H9 (cell line): ENCODE measurements around the gene CCDC137. TPM values are rescaled to one million over a fixed set of nuclear protein-coding genes. Genes with fewer than 3 reads are reported as not detected.

ENCODE experiments used
- DNase-seq: peaks from one replicate; pipeline ENCODE4 v3.0.0-alpha.2; 2017
- H2AFZ ChIP-seq: one replicate; pipeline ENCODE4 v1.6.1; 2013; ENCODE audit warnings: mild to moderate bottlenecking, low read length, control low read depth, moderate library complexity
- H2AK5ac ChIP-seq: 2 replicates; pipeline ENCODE4 v1.6.1; 2013; ENCODE audit warnings: low read length, control low read depth, mixed read lengths; ENCODE audit not compliant: insufficient read length
- H2BK120ac ChIP-seq: one replicate; pipeline ENCODE4 v1.6.1; 2013; ENCODE audit warnings: low read depth, mild to moderate bottlenecking, low read length, control low read depth, inconsistent platforms; ENCODE audit not compliant: poor library complexity, severe bottlenecking
- H2BK12ac ChIP-seq: 2 replicates; pipeline ENCODE4 v1.6.1; 2013; ENCODE audit warnings: low read length, control low read depth, mixed read lengths, low read depth; ENCODE audit not compliant: insufficient read length
- H2BK15ac ChIP-seq: 2 replicates; pipeline ENCODE4 v1.6.1; 2013; ENCODE audit warnings: low read depth, low read length, control low read depth
- H2BK20ac ChIP-seq: one replicate; pipeline ENCODE4 v1.6.1; 2013; ENCODE audit warnings: low read depth, mild to moderate bottlenecking, low read length, control low read depth, inconsistent platforms; ENCODE audit not compliant: poor library complexity, severe bottlenecking
- H2BK5ac ChIP-seq: 2 replicates; pipeline ENCODE4 v1.6.1; 2013; ENCODE audit warnings: low read length, control low read depth, mixed read lengths; ENCODE audit not compliant: insufficient read length
- H3K14ac ChIP-seq: 2 replicates; pipeline ENCODE4 v1.6.1; 2013; ENCODE audit warnings: low read length, control low read depth; ENCODE audit not compliant: insufficient read depth
- H3K18ac ChIP-seq: 2 replicates; pipeline ENCODE4 v1.6.1; 2013; ENCODE audit warnings: low read depth, mild to moderate bottlenecking, mixed read lengths, low read length, control low read depth; ENCODE audit not compliant: insufficient read length
- H3K23ac ChIP-seq: 2 replicates; pipeline ENCODE4 v1.6.1; 2013; ENCODE audit warnings: low read length, control low read depth, mixed read lengths, low read depth; ENCODE audit not compliant: insufficient read length
- H3K23me2 ChIP-seq: 2 replicates; pipeline ENCODE4 v1.6.1; 2013; ENCODE audit warnings: low read depth, mild to moderate bottlenecking, mixed read lengths, low read length, control low read depth; ENCODE audit not compliant: insufficient read length, poor library complexity, severe bottlenecking
- H3K27ac ChIP-seq: 2 replicates; pipeline ENCODE4 v1.5.1; 2013; ENCODE audit warnings: low read length, control low read depth, mixed read lengths, low read depth; ENCODE audit not compliant: insufficient read length
- H3K27me3 ChIP-seq: 2 replicates; pipeline ENCODE4 v1.6.1; 2013; ENCODE audit warnings: low read length, control low read depth, inconsistent platforms; ENCODE audit not compliant: insufficient read depth
- H3K4ac ChIP-seq: 2 replicates; pipeline ENCODE4 v1.6.1; 2013; ENCODE audit warnings: low read depth, mild to moderate bottlenecking, control low read depth, inconsistent platforms, low read length, moderate library complexity
- H3K4me1 ChIP-seq: 2 replicates; pipeline ENCODE4 v1.6.1; 2013; ENCODE audit warnings: low read length, control low read depth, inconsistent platforms; ENCODE audit not compliant: insufficient read depth
- H3K4me2 ChIP-seq: 2 replicates; pipeline ENCODE4 v1.6.1; 2013; ENCODE audit warnings: low read length, control low read depth, mixed read lengths; ENCODE audit not compliant: insufficient read length, insufficient read depth
- H3K56ac ChIP-seq: 2 replicates; pipeline ENCODE4 v1.6.1; 2013; ENCODE audit warnings: low read depth, mild to moderate bottlenecking, mixed read lengths, low read length, control low read depth; ENCODE audit not compliant: insufficient read length
- H3K79me1 ChIP-seq: 2 replicates; pipeline ENCODE4 v1.6.1; 2013; ENCODE audit warnings: low read depth, mild to moderate bottlenecking, moderate library complexity, low read length, control low read depth, inconsistent platforms; ENCODE audit not compliant: insufficient read depth, poor library complexity, severe bottlenecking
- H3K79me2 ChIP-seq: 2 replicates; pipeline ENCODE4 v1.6.1; 2013; ENCODE audit warnings: low read length, control low read depth, inconsistent platforms; ENCODE audit not compliant: insufficient read depth
- H3K9ac ChIP-seq: 2 replicates; pipeline ENCODE4 v1.6.1; 2013; ENCODE audit warnings: low read length, control low read depth, mixed read lengths; ENCODE audit not compliant: insufficient read length; ENCODE audit errors: extremely low read depth
- H3K9me3 ChIP-seq: one replicate; pipeline ENCODE4 v1.6.1; 2013; ENCODE audit warnings: low read depth, low read length, inconsistent platforms; ENCODE audit not compliant: control insufficient read depth
- H3T11ph ChIP-seq: one replicate; pipeline ENCODE4 v1.6.1; 2013; ENCODE audit warnings: mild to moderate bottlenecking, low read length, control low read depth, inconsistent platforms
- H4K20me1 ChIP-seq: one replicate; pipeline ENCODE4 v1.6.1; 2013; ENCODE audit not compliant: control insufficient read depth, insufficient read length, insufficient read depth
- H4K5ac ChIP-seq: 2 replicates; pipeline ENCODE4 v1.6.1; 2013; ENCODE audit warnings: low read depth, mild to moderate bottlenecking, mixed read lengths, low read length, control low read depth; ENCODE audit not compliant: insufficient read length
- H4K8ac ChIP-seq: replicated peaks from 2 replicates; pipeline ENCODE4 v1.6.1; 2013; ENCODE audit warnings: low read length, control low read depth, mixed read lengths, low read depth; ENCODE audit not compliant: insufficient read length
- H4K91ac ChIP-seq: 2 replicates; pipeline ENCODE4 v1.6.1; 2013; ENCODE audit warnings: low read depth, mild to moderate bottlenecking, moderate library complexity, mixed read lengths, low read length, control low read depth; ENCODE audit not compliant: insufficient read length
- H3K27ac Mint-ChIP-seq, 3 experiments: 2 replicates in 2 of 3; 3 replicates in 1 of 3; pipeline ENCODE4 v1.8.0; 2020 to 2021; ENCODE audit warnings: mixed read lengths in 3 of 3, mild to moderate bottlenecking in 1 of 3, moderate library complexity in 1 of 3
- H3K27me3 Mint-ChIP-seq: 2 replicates; pipeline ENCODE4 v1.8.0; 2021; ENCODE audit warnings: low read depth, mild to moderate bottlenecking, moderate library complexity, mixed read lengths
- H3K36me3 Mint-ChIP-seq, 3 experiments: 2 replicates in 2 of 3; 3 replicates in 1 of 3; pipeline ENCODE4 v1.8.0; 2020 to 2021; ENCODE audit warnings: low read depth in 3 of 3, mixed read lengths in 3 of 3; ENCODE audit not compliant: insufficient read depth in 1 of 3
- H3K4me1 Mint-ChIP-seq, 2 experiments: 2 replicates each; pipeline ENCODE4 v1.8.0; 2020; ENCODE audit warnings: mixed read lengths in 2 of 2
- H3K4me3 Mint-ChIP-seq, 2 experiments: 2 replicates in 1 of 2; 3 replicates in 1 of 2; pipeline ENCODE4 v1.8.0; 2020 to 2021; ENCODE audit warnings: mild to moderate bottlenecking in 2 of 2, mixed read lengths in 2 of 2, moderate library complexity in 1 of 2
- H3K9me3 Mint-ChIP-seq, 2 experiments: 2 replicates in 1 of 2; 3 replicates in 1 of 2; pipeline ENCODE4 v1.8.0; 2020; ENCODE audit warnings: mild to moderate bottlenecking in 2 of 2, mixed read lengths in 2 of 2, moderate library complexity in 1 of 2
- CTCF ChIP-seq: fragments of 200-600 bp; sonication (generic); conservative IDR thresholded peaks from 3 replicates; pipeline ENCODE4 v1.8.0; 2021; ENCODE audit warnings: antibody characterized with exemption, mild to moderate bottlenecking
- WGBS: extraction: QIAGEN DNeasy Blood & Tissue Kit; methylation state at CpG from one replicate; pipeline ENCODE4 v1.1.7; 2013; ENCODE audit warnings: missing lambda C conversion rate, low lambda C conversion rate, mixed read lengths; ENCODE audit not compliant: insufficient read length; ENCODE audit errors: extremely low coverage; 5-methylcytosine and 5-hydroxymethylcytosine counted together
- total RNA-seq: library from RNA; stranded (reverse); gene quantifications from 2 replicates; pipeline ENCODE4 v1.2.1, GENCODE V29; 2021

Gene CCDC137
- total RNA-seq, 1 experiment from 2014 or later: 60.8 TPM

GRCh38 chr17:81714412-81715106 is 48.0 kb downstream of the CCDC137 start:
- no peaks in the 10 kb centered on the region; the same call in 1 of the 2 replicates for H3K4me1 ChIP-seq
- H3K9ac ChIP-seq: no peak overlapping the region
- no peak overlapping the region for H4K5ac ChIP-seq
- H2BK15ac ChIP-seq: no peak overlapping the region
- no peak overlapping the region for H2AFZ ChIP-seq
- H2AK5ac ChIP-seq: no peak overlapping the region
- no peaks in the 10 kb centered on the region for H3K79me1 ChIP-seq
- no CpG with 5 or more reads among the region's 39 CpGs for WGBS
- H3K4me3 Mint-ChIP-seq: peak overlapping the region in 1 of 2 experiments; percentile 29; a peak in 1 of 5 replicates
- DNase-seq: no peak
- no peak overlapping the region for H2BK12ac ChIP-seq
- no peaks in the 10 kb centered on the region for H4K20me1 ChIP-seq
- no peaks in the 10 kb centered on the region for H3K27me3 ChIP-seq
- H3T11ph ChIP-seq: no peak overlapping the region
- H4K91ac ChIP-seq: no peak overlapping the region
- H3K9me3 Mint-ChIP-seq: no peaks in the 10 kb centered on the region; a peak in 1 of 5 replicates
- H3K36me3 Mint-ChIP-seq: peaks cover 6 to 23% (median 10%) of the 10 kb centered on the region in 3 experiments
- H3K4ac ChIP-seq: no peak overlapping the region
- no peak overlapping the region; a peak in 1 of 7 replicates for H3K27ac Mint-ChIP-seq
- no peak overlapping the region for H4K8ac ChIP-seq
- H3K56ac ChIP-seq: no peak overlapping the region
- H3K79me2 ChIP-seq: no peaks in the 10 kb centered on the region; the same call in 1 of the 2 replicates
- H3K27ac ChIP-seq: no peak overlapping the region
- peaks cover 21 to 24% of the 10 kb centered on the region in 2 experiments for H3K4me1 Mint-ChIP-seq
- H2BK5ac ChIP-seq: no peak overlapping the region
- H3K23me2 ChIP-seq: peaks cover 20% of the 10 kb centered on the region
- H2BK120ac ChIP-seq: no peak overlapping the region
- no peak overlapping the region for H2BK20ac ChIP-seq
- no peak overlapping the region for H3K18ac ChIP-seq
- no peak overlapping the region for H3K4me2 ChIP-seq
- H3K23ac ChIP-seq: no peak overlapping the region
- no peak overlapping the region for H3K14ac ChIP-seq
- no peaks in the 10 kb centered on the region; the same call in 1 of the 2 replicates for H3K27me3 Mint-ChIP-seq
- no peak for TF ChIP-seq CTCF
- H3K9me3 ChIP-seq: no peaks in the 10 kb centered on the region
